Germinal center (tissue), 1 donor: Measurements from ENCODE around the gene KCTD11.

ENCODE experiments used
- DNase-seq: peaks from one replicate; pipeline ENCODE4 v3.0.0; 2012; ENCODE audit warnings: mixed read lengths, low spot score

KCTD11 gene

GRCh38 chr17:7380321-7380720 lies 28.4 kb downstream of the KCTD11 start:
- no peak for DNase-seq

GRCh38 chr17:7380855-7381683 lies 29.1 kb downstream of the KCTD11 start, which contains the start of gene TNK1:
TSS of gene TNK1 (plus strand) at chr17:7381089. CDS start at chr17:7382927, 1,838 bp downstream.
- DNase-seq = no peak

GRCh38 chr17:7382901-7383300 lies 30.9 kb downstream of the KCTD11 start:
- no peak for DNase-seq

GRCh38 chr17:7383371-7383741 lies 31.4 kb downstream of the KCTD11 start:
- no peak for DNase-seq

GRCh38 chr17:7383742-7384488 lies 32.0 kb downstream of the KCTD11 start:
- DNase-seq = peak; percentile 92

GRCh38 chr17:7384489-7385081 lies 32.6 kb downstream of the KCTD11 start:
- DNase-seq = no peak

GRCh38 chr17:7388856-7389255 lies 36.9 kb downstream of the KCTD11 start:
- no peak for DNase-seq

- no peak for DNase-seq
These were observed 38.3 kb downstream of the KCTD11 start for GRCh38 chr17:7389924-7390910.

- no peak for DNase-seq
These were observed 39.3 kb downstream of the KCTD11 start for GRCh38 chr17:7391307-7391706.

GRCh38 chr17:7392696-7393612 lies 41.0 kb downstream of the KCTD11 start:
- no peak for DNase-seq

GRCh38 chr17:7393613-7394451 lies 41.9 kb downstream of the KCTD11 start:
- peak; percentile 49 for DNase-seq

- DNase-seq = peak; percentile 94
These were observed 42.7 kb downstream of the KCTD11 start, which contains the start of gene PLSCR3 for GRCh38 chr17:7394452-7395191. TSS of gene PLSCR3 (minus strand) at chr17:7394525. CDS start at chr17:7394110, 415 bp downstream.

- DNase-seq = no peak
These were observed 44.2 kb downstream of the KCTD11 start for GRCh38 chr17:7396147-7396546.

- no peak for DNase-seq
These were observed 46.6 kb downstream of the KCTD11 start for GRCh38 chr17:7398612-7399011.

GRCh38 chr17:7403043-7403726 lies 51.2 kb downstream of the KCTD11 start:
- DNase-seq = peak; percentile 34

GRCh38 chr17:7403727-7403976 lies 51.7 kb downstream of the KCTD11 start:
- no peak for DNase-seq

GRCh38 chr17:7403977-7404736 lies 52.2 kb downstream of the KCTD11 start, which contains the start of gene TMEM256:
TSS of gene TMEM256 (minus strand) at chr17:7404097. CDS start at chr17:7404084, 13 bp downstream.
- DNase-seq = peak; percentile 97
